ENCODE measurements around the gene GNG12.
"Not testable (repeated sequence)": the region's sequence is repeated elsewhere in the genome, so short reads cannot be mapped to it uniquely, and the experiment has no call there.

Gene GNG12

GRCh38 chr1:67749844-67750690, 83.2 kb downstream of the GNG12 start:
- no peak for DNase-seq

- DNase-seq = no peak
These were observed 83.9 kb downstream of the GNG12 start for GRCh38 chr1:67749263-67749843.

GRCh38 chr1:67748630-67749029, 84.6 kb downstream of the GNG12 start:
- no peak for DNase-seq

GRCh38 chr1:67747671-67748546, 85.4 kb downstream of the GNG12 start:
- no peak for DNase-seq

- no peak for DNase-seq
These were observed 87.2 kb downstream of the GNG12 start for GRCh38 chr1:67745875-67746698.

GRCh38 chr1:67743072-67743725, 90.1 kb downstream of the GNG12 start:
- no peak for DNase-seq

- no peak for DNase-seq
These were observed 91.5 kb downstream of the GNG12 start for GRCh38 chr1:67741736-67742135.

GRCh38 chr1:67741121-67741520, 92.1 kb downstream of the GNG12 start:
- no peak for DNase-seq

GRCh38 chr1:67740543-67740942, 92.7 kb downstream of the GNG12 start:
- no peak for DNase-seq

GRCh38 chr1:67739361-67739760, 93.9 kb downstream of the GNG12 start:
- DNase-seq = no peak

GRCh38 chr1:67738401-67738800, 94.9 kb downstream of the GNG12 start:
- DNase-seq = no peak

GRCh38 chr1:67737875-67738274, 95.4 kb downstream of the GNG12 start:
- DNase-seq = no peak

GRCh38 chr1:67736750-67737149, 96.5 kb downstream of the GNG12 start:
- DNase-seq = no peak

GRCh38 chr1:67735806-67736627, 97.2 kb downstream of the GNG12 start:
- no peak for DNase-seq

GRCh38 chr1:67735206-67735605, 98.1 kb downstream of the GNG12 start:
- DNase-seq = no peak

- no peak for DNase-seq
These were observed 99.0 kb downstream of the GNG12 start for GRCh38 chr1:67734323-67734690.

GRCh38 chr1:67733681-67734322, 99.5 kb downstream of the GNG12 start:
- no peak for DNase-seq

GRCh38 chr1:67732750-67733151, 100.5 kb downstream of the GNG12 start:
- DNase-seq = no peak

GRCh38 chr1:67731322-67731721, 101.9 kb downstream of the GNG12 start:
- no peak for DNase-seq

- not testable (repeated sequence) for DNase-seq
These were observed 103.0 kb downstream of the GNG12 start for GRCh38 chr1:67730312-67730711.

GRCh38 chr1:67729872-67730271, 103.4 kb downstream of the GNG12 start:
- no peak for DNase-seq

Data from activated gamma-delta T cell (primary cell).